Activated CD4-positive, alpha-beta T cell treated with anti-CD3 and anti-CD28 coated beads for 4 hours (primary cell): ENCODE data around the gene COL18A1.

Experiments used
- DNase-seq, 2 donors: peaks; one replicate each; pipeline ENCODE4 v3.0.0-alpha.2; 2020

COL18A1 gene

DNA sequence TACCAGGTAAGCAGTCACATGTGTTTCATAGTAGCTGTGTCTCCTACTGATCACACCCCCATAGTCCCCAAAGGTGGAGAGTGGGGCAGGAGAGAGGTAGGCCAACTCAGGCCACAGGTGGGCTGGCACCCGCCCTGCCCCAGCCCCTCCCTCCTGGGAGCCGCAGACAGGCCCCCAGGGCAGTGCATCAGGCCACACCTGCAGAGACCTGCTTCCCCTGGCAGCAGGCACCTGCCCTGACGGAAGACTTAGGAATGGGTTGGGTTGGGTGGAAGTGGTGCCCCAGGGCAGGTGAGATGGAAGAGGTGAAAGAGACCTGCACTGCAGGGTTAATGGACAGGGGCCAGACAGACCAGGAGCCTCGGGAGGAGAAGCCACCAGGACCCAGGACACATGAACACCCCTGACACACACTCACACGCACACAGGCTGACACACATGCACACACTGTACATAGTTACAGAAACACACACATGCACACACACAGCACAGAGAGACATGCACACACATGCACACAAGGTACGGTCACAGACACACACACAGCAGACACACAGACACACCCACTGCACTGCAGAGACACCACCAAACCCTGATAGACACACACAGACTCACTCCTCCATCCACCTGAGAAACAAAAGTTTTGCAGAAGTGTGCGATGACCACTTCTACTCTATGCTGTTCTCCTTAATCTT, 1.7 kb upstream of the COL18A1 start:
- no peak for DNase-seq

DNA sequence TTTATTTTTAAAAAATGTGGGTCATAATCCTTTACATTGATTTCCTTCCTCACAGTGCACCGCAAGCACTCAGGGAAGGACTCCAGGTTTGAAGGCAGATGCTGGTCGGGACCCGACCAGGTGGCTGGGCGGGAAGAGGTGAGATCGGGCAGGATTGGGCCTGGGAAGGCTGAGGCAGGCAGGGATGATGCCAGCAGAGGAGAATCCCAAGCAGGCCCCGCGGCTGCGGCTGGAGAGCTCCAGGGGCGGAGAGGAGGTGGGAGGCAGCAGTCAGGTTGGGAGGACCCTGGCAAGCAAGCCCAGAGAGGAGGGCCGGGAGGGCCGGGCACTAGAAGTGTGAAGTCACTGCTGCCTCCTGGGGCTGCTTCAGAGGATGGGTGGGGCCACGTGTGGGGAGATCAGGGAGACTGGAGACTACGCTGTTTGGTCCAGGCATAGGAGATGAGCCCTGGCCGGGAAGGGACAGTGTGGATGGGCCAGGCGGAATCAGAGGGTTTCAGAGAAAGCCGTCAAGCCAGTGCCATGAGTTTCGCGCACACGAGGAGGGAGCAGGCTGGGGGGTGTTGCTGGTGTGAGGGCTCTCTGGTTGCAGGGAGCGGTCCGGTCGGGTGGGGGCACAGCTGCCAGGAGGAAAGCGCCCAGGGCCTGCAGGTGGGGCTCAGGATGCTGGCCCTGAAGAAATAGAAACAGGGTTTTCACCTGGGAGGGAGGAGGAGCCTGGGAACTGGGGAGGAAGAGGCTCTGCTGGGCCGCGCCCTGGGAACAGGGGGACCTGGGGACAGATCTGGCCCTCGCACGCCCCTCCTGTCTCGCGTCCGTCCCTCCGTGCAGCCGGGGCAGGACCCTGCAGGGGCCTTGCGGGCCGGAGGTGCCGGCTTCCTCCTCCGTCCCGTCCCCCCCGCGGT, 888 bp upstream of the COL18A1 start:
- DNase-seq = no peak

DNA sequence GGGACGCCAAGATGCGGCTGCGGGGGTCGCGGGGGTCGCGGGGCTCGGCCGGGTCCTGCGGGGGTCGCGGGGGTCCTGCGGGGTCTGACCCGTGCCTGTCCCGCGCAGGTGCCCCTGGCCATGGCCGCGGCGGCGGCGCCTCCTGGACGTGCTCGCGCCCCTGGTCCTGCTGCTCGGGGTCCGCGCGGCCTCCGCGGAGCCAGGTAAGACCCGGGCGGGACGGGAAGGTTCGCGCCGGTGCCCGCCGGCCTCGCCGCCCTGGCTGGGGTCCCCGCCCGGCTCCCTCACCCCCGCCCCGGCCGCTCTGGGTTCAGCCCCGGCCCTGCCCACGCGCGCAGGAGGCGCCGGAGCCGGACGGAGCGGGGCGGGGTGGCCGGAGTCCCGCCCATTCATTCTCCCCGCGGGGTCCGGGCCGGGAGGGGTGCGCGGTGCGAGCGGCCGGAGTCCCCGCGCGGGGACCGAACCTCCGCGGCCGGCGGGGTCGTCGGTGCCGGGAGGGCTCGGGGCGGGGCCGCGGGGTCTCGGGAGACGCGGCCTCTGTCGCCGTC, 380 bp downstream of the COL18A1 start:
- no peak for DNase-seq

DNA sequence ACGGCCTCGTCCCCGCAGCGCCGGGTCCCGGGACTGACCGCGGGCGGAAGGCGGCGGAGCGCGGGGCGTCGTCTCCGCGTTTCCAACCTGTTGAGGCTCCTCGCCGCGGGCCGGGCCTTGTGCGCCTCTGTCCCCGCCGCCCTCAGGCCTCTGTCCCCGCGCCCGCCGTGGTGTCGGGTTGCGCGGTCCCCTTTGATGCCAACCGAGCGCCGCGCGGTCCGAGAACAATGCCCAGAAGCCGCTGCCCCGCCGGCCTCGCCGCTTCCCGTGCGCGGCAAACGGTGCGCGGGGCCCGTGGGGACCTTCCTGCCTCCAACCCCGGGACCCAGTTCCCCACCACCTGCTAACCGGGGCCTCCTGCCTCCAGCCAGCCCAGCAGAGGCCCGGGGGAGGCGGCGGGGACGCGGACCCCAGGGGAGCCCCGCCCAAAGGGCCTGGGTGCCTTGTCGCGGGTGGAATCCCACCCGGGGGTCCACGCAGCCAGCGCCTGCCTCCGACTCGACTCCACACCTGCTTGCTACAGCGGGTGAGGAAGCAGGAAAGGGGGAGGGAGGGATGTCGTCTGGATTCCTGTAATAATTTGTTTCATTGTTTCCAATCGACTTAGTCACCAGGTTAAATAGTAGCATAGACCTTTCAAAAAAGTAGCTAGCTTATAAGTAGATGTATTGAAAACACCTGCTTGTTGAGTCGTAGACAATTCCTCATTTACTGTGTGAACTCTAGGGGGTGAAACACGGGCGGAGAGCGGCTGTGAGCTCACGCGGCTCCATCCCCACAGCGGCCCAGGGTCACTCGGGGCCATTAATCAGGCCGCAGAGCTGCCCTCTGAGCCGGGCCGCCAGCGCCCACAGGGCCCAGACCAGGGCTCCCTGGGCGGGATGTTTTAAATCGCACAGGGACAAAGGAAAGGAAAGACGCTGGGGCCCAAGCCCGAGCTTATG, 1.1 kb downstream of the COL18A1 start:
- peak; percentile 20 to 34 for DNase-seq

DNA sequence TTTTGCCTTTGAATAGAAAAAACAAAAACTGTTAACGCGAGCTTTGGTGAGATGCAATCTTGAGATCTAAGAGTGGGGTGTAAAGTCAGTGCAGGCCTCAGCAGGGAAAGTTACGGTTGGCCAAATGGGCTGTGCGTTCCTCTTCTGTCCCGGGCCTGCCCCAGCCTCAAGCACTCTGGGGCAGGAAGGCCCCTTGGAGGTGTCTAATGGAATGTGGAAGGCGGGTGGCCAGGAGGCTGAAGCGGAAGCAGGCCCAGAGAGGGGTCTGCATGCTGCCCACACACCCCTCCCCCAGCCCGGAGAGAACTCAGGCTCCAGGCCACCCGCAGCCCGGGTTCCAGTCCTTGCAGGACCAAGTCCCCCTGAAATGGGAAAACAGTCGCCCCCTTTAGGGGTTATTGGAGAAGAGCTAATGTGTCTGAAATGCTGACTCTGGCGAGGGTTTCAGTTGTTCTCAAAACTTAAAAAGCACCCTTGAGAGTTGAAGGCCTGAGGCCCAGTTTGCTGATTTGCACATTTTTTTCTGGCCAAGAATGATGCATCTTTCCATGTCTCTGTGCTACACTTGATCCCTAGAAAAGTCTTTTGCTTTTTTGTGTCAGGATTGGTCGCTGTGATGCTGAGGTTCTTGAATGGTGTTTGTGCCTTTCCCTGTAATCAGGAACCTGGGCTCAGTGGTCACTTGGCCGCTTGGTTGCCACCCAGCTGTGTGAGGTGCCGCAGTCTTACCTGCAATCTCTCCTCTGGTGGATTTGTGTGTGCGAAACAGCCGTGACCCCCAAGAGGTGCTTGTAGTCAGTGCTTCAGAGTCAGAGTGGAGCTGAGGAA, 2.0 kb downstream of the COL18A1 start:
- DNase-seq = no peak

DNA sequence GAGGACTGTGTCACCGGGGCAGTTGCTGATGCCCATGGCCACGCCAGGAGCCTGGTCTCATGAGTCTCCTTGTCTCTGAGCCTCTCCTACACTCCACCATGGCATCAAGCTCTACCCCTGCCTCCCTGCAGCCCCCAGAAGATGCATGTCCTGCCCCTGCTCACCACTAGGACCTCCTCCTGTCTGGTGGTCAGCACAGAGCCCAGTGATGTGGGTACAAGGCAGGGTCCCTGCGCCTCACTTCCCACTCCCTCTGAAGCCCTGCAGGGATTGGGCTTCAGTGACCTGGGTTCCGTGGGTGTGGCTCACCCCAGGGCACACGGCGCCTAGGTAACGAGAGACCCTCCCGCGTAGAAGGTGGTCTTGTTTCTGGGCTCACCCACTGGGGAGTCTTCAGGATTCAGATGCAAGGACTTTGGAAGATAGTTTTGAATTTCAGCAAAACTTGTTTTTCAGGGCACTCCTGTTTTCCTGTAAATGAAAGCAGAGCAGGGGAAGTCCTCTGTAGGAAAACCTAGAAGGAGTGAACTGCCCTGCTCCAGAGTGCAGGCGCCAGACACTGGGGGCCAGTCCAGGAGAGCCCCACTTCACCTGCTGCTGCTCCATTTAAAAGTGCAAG, 2.8 kb downstream of the COL18A1 start:
- no peak for DNase-seq

DNA sequence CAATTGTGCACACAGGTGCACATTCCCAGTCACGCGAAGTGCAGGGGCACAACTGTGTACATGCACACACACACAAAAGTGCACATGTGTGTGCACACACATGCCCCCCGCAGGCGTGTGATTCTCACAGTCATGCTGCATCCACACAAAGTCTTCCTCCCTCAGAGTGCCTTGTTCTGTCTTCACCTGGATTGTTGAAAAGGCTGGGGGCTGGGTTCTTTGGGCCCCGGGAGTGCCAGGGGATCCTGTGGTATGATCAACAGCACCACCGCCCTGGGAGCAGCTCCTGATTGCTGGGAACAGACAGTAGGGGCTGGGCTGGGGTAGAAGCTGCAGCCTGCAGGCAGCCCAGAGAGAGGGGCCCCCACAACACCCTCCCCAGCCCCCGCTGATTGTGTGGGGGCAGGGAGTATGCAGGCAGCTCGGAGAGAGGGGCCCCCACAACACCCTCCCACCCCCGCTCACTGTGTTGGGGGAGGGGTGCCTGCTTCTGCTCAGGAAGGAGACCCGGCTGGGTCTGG, 3.4 kb downstream of the COL18A1 start:
- DNase-seq = no peak

DNA sequence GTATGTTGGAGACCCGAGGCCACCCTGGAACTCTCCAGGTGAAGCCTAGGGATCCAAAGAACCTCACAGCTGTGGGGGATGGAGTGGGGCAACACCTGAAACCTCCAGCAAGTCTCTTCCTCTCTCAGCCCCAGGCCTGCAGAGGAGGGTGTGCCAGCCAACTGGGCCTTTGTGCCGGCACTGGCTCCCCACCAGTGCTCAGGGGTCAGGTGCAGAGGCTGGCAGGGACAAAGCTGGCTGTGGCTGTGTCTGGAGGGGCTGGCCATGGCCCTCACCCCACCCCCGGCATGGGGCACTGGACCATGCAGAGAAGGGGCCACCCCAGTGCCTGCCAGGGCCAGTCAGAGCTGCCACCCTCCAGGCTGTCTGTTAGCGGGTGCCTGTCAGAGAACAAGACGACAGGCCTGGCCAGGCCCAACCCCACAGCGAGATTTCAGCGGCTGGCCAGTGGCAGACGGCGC, 3.9 kb downstream of the COL18A1 start:
- DNase-seq = no peak

DNA sequence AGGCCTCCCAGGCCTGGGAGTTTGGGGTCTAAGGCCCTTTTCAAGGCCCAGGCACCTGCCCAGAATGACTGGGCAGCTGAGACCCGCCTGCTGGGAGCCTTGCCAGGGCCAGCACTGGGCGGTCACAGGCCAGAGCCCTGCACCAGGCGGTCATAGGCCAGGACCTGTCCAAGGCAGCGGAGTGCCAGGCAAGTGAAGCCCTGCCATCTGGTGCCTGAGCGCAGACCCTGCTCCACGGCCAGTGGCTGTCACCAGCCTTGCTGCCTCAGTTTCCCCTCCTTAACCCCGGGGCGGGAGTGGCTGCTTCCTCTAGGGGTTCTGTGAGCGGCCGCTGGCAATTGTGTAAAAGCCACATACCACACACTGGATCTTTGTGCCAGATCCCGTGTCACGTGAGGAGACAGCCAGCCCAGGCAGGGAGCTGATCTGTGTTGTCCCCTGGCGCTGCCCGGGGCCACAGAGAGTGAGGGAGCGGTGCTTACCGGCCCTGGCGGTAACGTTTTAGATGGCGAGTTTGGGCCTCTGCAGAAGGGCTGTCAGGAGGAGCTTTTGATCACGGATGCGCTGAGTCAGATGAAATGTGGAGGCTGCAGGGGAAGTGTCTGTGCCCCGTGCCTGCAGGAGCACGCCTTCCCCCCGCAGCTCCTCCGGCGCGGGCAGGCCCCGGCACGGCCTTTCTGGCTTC, 4.6 kb downstream of the COL18A1 start:
- DNase-seq = no peak

DNA sequence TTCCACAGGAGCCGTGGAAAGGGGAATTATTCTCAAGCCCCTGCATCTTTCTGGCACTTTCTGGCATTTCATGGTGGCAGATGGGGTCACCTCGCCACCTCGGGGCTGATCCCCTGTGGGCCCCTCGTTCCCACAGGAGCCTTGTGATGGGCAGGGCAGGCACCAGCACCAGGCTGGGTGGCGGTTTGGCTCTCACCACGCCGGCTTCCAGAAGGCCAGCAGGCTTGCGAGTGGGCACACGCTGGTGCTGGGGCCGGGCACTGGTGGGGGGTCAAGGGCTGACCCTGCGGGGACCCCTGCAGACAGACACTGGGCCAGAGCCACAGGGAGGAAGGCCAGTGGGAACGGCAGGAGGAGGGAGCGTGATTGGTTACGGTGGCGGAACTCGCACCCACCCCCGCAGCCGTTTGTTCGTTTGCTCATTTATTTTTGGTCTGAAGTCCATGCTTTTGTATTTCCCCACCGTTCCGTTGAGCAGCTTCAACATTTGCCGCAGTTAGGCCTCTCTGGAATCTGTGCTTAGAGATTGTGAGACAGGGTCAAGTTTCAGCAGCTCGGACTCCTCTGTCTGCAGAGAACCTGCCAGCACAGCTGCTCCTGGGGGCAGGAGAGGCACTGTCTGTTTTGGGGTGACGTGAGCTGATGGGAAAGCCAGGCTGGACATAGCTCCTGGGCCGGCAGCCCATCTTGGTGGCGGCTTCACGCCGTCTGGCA, 5.3 kb downstream of the COL18A1 start:
- no peak for DNase-seq

DNA sequence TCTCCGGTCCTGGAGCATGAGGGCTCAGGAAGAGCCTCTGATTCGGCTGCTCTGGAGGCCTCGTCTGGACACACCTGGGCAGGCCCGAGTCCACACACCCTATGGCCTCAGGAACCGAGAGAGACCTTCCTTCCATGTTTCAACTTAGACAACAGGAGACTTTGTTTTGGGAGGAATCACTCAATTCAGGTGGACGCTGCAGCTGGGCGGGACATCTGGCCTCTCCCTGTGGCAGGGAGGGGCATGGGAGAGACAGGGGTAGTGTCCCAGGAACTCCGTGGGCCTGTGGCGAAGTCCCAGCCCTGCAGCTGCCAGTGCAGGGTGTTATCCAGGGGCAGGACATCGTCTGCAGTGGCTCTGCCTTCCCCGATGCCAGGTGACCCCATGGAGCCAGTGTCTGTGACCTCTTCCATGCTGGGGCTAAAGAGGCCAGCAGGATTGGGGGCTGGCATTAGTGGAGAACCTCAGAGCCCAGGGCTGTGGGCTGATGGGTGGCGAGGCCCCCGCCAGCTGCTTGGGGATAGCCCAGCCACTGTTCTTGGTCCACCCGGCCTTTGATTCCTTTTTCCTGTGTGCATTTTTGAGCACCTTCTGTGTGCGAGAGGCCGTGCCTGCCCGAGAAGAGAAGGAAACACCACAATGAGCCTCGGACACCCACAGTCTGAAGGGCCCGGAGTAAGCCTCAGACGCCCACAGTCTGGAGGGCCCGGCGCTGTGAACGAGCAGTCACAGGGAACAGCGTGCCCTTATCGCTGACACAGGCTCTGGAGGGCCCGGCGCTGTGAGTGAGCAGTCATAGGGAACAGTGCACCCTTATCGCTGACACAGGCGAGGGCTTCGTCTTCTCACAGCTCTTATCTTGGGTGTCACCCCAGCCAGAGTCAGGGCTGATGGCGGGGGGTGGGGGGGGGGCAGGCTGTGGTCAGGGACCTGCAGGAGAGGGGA, 6.2 kb downstream of the COL18A1 start:
- no peak for DNase-seq

DNA sequence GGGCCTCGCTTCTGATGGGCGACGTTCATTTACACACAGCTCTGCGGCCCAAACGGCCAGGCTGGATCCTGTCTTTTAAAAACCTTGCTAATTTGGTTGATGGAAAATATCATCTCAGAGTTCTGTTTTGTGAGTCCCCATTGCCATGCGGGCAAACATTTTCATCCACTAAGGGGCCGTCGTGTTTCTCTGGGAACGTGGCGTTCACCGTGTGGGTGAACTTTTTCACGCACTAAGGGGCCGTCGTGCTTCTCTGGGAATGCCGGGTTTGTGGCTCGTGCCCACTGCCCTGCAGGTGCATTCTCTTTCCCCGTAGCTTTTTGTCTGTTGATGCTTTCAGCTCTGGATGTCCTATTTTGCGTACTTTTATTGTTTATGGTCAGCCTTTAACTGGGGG, 6.8 kb downstream of the COL18A1 start:
- no peak for DNase-seq

DNA sequence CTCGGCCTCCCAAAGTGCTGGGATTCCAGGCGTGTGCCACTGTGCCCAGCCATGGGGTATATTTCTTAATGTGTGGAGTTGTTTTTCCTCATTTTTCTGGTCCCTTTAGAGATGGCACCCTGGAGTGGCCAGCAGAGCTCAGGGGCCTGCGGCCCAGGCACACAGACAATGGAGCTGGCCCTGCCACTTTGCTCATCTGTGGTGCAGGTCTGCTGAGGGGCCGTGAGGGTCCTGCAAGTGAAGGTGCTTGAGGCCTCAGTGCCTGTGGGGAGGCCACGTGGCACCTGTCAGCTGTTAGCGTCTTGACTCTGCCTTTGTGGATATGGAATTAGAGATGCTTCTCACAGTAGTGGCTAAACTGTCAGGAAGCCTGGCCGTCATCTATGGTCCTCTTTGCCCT, 7.5 kb downstream of the COL18A1 start:
- no peak for DNase-seq

DNA sequence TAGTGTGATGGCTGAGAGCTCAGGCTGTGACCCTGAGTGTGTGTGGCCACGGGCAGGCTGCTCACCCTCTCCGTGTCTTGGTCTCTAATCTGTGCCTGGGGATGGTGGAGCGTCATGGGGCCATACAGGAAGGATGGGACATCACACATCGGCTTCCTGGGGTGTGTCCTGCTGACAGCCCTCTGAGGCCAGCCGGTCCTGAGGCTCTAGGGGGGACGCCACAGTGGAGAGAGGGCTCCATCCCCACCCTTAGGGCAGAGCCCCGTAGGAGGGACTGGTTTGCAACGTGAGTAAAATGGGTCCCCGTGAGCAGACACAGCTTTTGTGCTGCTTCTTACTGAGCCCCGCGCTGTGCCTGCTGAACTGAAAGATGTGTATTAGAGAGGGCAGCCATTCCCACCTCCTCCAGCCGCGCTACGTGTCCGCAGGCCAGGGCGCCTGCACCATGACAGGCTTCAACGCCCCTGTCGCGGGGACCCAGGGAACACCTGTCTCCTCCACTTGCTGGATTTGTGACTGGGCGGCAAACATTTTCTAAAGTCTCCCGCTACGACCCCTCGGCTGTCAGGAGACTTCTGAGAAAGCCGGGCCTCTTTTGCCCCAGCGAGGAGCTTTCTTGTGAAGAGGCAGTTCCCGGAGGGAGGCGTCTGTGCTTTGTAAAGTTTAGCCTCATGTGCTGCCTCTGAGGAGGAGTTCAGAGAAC, 8.1 kb downstream of the COL18A1 start:
- DNase-seq = no peak

DNA sequence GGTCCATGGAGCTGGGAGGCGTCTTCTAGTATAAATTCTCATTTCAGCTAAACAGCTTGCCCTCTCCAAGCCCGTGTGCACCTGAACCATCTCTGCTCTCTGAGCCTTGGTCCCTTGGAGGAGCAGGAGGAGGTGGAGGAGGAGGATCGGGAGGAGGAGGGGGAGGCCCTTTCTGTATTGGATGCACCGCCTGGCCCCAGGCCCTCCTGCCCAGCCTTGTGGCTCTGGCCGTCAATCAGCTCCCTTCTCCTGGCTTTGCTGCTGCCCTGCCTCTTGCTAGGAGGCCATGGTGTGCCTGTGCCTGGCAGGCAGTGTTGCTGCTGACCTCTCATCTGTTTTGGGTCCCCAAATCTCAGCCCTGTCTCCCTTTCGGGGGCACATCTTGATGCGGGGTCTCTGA, 9.0 kb downstream of the COL18A1 start:
- no peak for DNase-seq

DNA sequence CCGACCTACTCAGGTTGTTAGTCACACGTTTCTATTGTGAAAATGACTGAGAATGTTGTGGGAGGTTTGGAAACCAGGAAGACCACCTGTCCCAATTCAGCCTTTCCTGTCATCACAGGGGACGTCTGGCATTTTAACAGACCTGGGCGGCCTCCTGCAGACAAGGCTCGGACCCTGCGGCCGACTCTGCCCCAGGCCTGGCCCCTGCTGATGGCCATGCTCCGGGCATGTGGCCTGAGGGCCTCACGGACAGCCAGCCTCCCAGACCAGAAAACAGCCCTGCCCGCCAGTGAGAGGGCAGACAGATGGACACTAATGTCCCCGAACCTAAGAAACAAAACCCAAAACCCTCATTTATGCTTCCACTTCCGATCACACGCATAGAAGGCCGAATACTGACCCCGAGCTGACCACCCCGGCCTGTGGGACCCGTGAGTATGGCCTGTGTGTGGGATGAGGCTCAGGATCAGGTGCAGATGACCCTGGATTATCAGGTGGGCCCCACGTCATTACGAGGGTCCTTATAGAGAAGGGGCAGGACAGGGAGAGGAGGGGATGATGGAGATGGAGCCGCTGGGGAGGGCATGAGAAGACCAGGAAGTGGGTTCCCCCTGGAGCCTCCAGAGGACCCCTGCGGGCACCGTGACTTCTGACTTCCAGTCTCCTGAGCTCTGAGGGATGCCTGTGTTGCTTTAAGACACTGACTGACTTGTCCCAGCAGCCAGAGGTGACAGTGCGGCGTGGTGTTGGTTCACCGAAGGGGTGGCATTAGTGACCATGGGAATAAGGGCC, 9.6 kb downstream of the COL18A1 start:
- no peak for DNase-seq
